Endodermal cell (in vitro differentiated cells): ENCODE results near the gene KRT76. TPM values are rescaled to one million over a fixed set of nuclear protein-coding genes. Genes with fewer than 3 reads are reported as not detected.

Source experiments
- DNase-seq: peaks from one replicate; pipeline ENCODE4 v3.0.0-alpha.2; 2017
- H3K27ac ChIP-seq: 2 replicates; pipeline ENCODE4 v1.5.1; 2013; ENCODE audit warnings: mild to moderate bottlenecking, low read depth, low read length, moderate library complexity
- H3K27me3 ChIP-seq: 2 replicates; pipeline ENCODE4 v1.6.1; 2013; ENCODE audit warnings: mild to moderate bottlenecking, low read length, moderate library complexity; ENCODE audit not compliant: insufficient read depth, control insufficient read depth, poor library complexity, severe bottlenecking
- H3K36me3 ChIP-seq: 2 replicates; pipeline ENCODE4 v1.7.0; 2013; ENCODE audit warnings: mild to moderate bottlenecking, low read length, moderate library complexity; ENCODE audit not compliant: control insufficient read depth, insufficient read depth
- H3K4me1 ChIP-seq: one replicate; pipeline ENCODE4 v1.7.0; 2013; ENCODE audit warnings: low read length; ENCODE audit not compliant: control insufficient read depth, insufficient read depth
- H3K4me3 ChIP-seq: 2 replicates; pipeline ENCODE4 v1.5.1; 2013; ENCODE audit warnings: mild to moderate bottlenecking, low read length, moderate library complexity
- H3K9ac ChIP-seq: 2 replicates; pipeline ENCODE4 v1.6.1; 2013; ENCODE audit warnings: mild to moderate bottlenecking, low read length, moderate library complexity; ENCODE audit not compliant: poor library complexity, severe bottlenecking; ENCODE audit errors: extremely low read depth
- H3K9me3 ChIP-seq: 2 replicates; pipeline ENCODE4 v1.6.1; 2013; ENCODE audit warnings: mild to moderate bottlenecking, low read length, moderate library complexity; ENCODE audit not compliant: control insufficient read depth
- H3K27ac Mint-ChIP-seq: 2 replicates; pipeline ENCODE4 v1.8.0; 2020; ENCODE audit warnings: mixed read lengths
- H3K27me3 Mint-ChIP-seq: 2 replicates; pipeline ENCODE4 v1.8.0; 2021; ENCODE audit warnings: mild to moderate bottlenecking, mixed read lengths; ENCODE audit not compliant: insufficient read depth
- H3K36me3 Mint-ChIP-seq: 2 replicates; pipeline ENCODE4 v1.8.0; 2020; ENCODE audit warnings: low read depth, mixed read lengths
- H3K4me1 Mint-ChIP-seq: 2 replicates; pipeline ENCODE4 v1.8.0; 2020; ENCODE audit warnings: mixed read lengths
- H3K4me3 Mint-ChIP-seq: 2 replicates; pipeline ENCODE4 v1.8.0; 2020; ENCODE audit warnings: mild to moderate bottlenecking, moderate library complexity, mixed read lengths
- H3K9me3 Mint-ChIP-seq: 2 replicates; pipeline ENCODE4 v1.8.0; 2020; ENCODE audit warnings: mild to moderate bottlenecking, mixed read lengths
- WGBS, 2 experiments: methylation state at CpG; one replicate each; pipeline versions ENCODE4 v1.1.5 to v1.1.7; 2013; ENCODE audit warnings: missing lambda C conversion rate in 2 of 2, mixed read lengths in 1 of 2; ENCODE audit not compliant: insufficient coverage in 1 of 2, insufficient read length in 1 of 2; 5-methylcytosine and 5-hydroxymethylcytosine counted together
- total RNA-seq, 2 donors: library from RNA; stranded (reverse); fragmentation: NEBNext Ultra II Directional in 1 of 2; extraction: Animal tissue kit (Norgen Biotek cat#: 25700) in 1 of 2; gene quantifications; 2 replicates in 1 of 2; 3 replicates in 1 of 2; pipeline ENCODE4 v1.2.1, GENCODE V29; 2021
- TF ChIP-seq, protein P1 (sequence below): fragments of 200-600 bp; sonication (generic); conservative IDR thresholded peaks from 2 replicates; pipeline ENCODE4 v1.5.0; 2021; ENCODE audit warnings: antibody characterized with exemption, mild to moderate bottlenecking

The KRT76 gene
- total RNA-seq, 2 donors from 2014 or later = not detected

DNA sequence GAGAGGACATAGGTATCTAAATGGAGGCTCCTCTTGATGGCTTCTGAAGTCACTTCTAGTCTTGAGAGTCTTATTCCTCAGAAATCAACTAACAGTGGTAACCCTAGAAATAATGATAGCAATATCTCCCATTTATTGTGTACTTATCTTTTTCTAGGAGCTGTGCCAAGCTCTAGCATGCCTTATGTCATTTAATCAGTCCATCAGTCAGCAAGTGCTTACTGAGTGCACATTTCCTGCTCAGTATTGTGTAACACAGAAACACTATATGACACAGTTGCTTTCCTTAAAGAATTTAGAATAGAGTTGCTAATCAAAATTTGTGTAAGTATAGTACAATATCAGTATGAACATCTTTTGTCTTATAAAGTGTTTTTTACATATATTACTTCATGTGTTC is 36.6 kb downstream of the KRT76 start:
- Histone ChIP-seq H3K9me3 (no peaks in the 10 kb centered on the region), H3K27me3 (peaks cover 57% of the 10 kb centered on the region), H3K4me3 (no peak overlapping the region), H3K36me3 (no peaks in the 10 kb centered on the region), H3K9ac (no peak overlapping the region), H3K4me1 (no peaks in the 10 kb centered on the region), H3K27ac (no peak overlapping the region)
- H3K27me3 Mint-ChIP-seq = peaks cover 43% of the 10 kb centered on the region
- H3K4me3 Mint-ChIP-seq = no peak overlapping the region
- no peak overlapping the region for H3K27ac Mint-ChIP-seq
- H3K4me1 Mint-ChIP-seq = no peaks in the 10 kb centered on the region
- no peak for DNase-seq
- TF ChIP-seq, protein P1, sequence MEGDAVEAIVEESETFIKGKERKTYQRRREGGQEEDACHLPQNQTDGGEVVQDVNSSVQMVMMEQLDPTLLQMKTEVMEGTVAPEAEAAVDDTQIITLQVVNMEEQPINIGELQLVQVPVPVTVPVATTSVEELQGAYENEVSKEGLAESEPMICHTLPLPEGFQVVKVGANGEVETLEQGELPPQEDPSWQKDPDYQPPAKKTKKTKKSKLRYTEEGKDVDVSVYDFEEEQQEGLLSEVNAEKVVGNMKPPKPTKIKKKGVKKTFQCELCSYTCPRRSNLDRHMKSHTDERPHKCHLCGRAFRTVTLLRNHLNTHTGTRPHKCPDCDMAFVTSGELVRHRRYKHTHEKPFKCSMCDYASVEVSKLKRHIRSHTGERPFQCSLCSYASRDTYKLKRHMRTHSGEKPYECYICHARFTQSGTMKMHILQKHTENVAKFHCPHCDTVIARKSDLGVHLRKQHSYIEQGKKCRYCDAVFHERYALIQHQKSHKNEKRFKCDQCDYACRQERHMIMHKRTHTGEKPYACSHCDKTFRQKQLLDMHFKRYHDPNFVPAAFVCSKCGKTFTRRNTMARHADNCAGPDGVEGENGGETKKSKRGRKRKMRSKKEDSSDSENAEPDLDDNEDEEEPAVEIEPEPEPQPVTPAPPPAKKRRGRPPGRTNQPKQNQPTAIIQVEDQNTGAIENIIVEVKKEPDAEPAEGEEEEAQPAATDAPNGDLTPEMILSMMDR = no peak
- H3K36me3 Mint-ChIP-seq = no peaks in the 10 kb centered on the region
- H3K9me3 Mint-ChIP-seq = no peaks in the 10 kb centered on the region

DNA sequence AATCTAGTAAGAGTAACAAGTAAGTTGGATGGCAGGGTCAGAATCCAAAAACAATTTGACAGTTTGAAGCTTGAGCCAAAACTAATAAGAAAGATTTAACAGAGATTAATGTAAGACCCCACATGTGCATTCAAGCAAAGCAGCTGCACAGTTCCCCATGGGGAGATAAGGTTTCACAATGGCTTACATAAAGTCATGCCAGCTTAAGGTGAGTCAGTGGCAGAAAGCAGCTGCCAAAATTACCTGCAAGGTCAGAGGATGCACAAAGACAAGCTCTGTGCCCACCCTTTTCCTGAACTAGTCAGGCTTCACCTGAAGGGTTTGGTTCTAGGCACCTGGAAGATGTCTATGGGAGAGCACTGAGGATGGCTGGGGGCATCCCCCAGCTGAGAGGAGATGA is 37.2 kb downstream of the KRT76 start:
- H3K36me3 Mint-ChIP-seq = no peaks in the 10 kb centered on the region
- TF ChIP-seq, protein P1 = no peak
- DNase-seq = no peak
- H3K27ac Mint-ChIP-seq = no peak overlapping the region
- H3K27me3 Mint-ChIP-seq = peaks cover 43% of the 10 kb centered on the region
- no peaks in the 10 kb centered on the region for H3K4me1 Mint-ChIP-seq
- Histone ChIP-seq H3K27ac (no peak overlapping the region), H3K27me3 (peaks cover 57% of the 10 kb centered on the region), H3K9ac (no peak overlapping the region), H3K9me3 (no peaks in the 10 kb centered on the region), H3K36me3 (no peaks in the 10 kb centered on the region), H3K4me1 (no peaks in the 10 kb centered on the region), H3K4me3 (no peak overlapping the region)
- H3K4me3 Mint-ChIP-seq = no peak overlapping the region
- H3K9me3 Mint-ChIP-seq = no peaks in the 10 kb centered on the region

DNA sequence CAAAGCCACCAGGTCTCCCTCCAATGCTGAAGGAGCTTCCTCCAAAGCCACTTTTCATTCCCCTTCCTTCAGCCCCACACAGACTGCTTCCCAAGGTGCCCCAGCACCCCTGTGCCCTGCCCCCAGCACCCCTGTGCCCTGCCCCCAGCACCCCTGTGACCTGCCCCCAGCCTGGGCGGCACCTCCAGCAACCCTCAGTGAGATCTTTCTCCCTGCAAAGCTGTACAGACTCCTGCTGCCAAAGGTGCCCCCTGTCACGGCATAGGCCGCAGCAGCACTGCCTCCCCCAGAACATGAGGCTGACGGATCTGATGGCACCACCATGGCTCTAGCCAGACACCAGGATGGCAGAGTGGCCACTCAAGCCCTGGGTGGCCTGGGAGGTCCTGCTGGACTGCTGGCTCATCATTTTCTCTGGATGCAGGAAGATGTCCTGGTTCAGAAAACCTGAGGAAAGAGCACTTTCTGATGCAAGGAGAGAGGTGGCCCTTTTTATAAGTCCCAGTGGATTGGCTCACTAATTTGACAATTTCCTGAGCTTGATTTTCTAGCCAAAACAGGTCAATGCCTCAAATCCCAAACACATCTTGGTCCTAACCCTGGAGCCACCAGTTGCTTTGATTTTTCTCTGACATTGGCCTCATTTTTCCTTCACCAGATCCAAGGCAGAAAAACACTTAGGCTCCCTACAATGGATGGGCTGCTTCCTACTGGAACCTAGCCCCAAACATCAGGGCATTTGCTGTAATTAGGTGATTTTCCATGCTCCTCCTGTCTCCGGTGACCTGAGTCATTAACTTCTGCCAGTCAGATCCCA is 41.1 kb downstream of the KRT76 start:
- no peaks in the 10 kb centered on the region for H3K9me3 Mint-ChIP-seq
- H3K27ac Mint-ChIP-seq = no peak overlapping the region
- H3K4me3 ChIP-seq = no peak overlapping the region
- no peak overlapping the region for H3K27ac ChIP-seq
- no peaks in the 10 kb centered on the region for H3K36me3 ChIP-seq
- no peaks in the 10 kb centered on the region for H3K9me3 ChIP-seq
- no peaks in the 10 kb centered on the region for H3K4me1 Mint-ChIP-seq
- DNase-seq = no peak
- 67 to 81% methylated on average over 4 to 5 of the region's 5 CpGs for WGBS, 2 experiments
- no peak overlapping the region for H3K4me3 Mint-ChIP-seq
- peaks cover 60% of the 10 kb centered on the region for H3K27me3 Mint-ChIP-seq
- no peaks in the 10 kb centered on the region for H3K4me1 ChIP-seq
- H3K9ac ChIP-seq = no peak overlapping the region
- peaks cover 77% of the 10 kb centered on the region for H3K27me3 ChIP-seq
- no peaks in the 10 kb centered on the region for H3K36me3 Mint-ChIP-seq
- TF ChIP-seq, protein P1 = no peak
